ENCODE results near the gene YAF2. TPM values are rescaled to one million over a fixed set of nuclear protein-coding genes. Genes with fewer than 3 reads are reported as not detected.

Gene YAF2
- total and polyA plus RNA-seq, 2 of the 13 experiments (the other 11 are each of a cell fraction or from before 2014, with no cell fraction given), result 8.4 to 11.7 TPM

DNA sequence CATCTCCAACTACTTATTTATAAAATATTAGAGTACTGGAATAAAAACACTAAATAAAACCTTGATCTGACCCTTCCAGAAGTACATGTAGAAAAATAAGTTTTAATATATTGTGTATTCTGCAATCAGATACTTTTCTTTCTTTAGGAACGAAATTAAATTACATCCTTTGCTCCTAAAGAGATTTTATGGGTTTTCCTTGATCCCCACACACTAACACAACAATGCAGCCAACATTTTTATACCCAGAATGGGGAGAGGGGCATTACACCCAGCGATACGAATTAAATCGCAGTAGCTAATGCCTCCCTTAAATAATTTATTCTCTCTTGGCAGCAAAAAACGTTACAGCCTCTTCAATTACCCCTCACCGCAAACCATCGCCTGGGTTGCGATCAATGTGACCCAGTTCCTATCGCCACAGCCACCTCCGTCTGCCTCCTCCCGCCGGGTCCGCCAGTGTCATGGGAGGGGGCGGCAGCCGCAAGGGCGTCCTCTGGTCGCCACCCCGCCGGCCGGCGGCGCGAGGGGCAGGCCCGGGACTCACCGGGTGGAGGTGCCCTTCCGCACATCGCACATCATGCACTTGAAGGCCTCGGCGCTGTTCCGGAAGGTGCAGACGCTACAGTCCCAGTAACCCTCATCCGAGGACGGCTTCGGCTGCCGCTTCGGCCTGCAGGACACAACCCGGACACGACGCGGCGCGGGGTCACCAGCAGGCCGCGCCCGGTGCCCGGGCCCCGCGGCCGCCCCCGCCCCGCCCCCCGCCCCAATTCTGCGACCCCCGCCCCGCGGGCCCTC lies 796 bp downstream of the YAF2 start (continued):
- TF ChIP-seq ZNF713 (CRISPR knock-in tag; IDR thresholded peaks at IDR 0.05), result no peak
- no peak for TF ChIP-seq FIP1L1 (IDR thresholded peaks at IDR 0.05; ENCODE audit: borderline replicate concordance, insufficient read depth, low read depth, low read length)
- no peak for TF ChIP-seq FOXK2 (IDR thresholded peaks at IDR 0.05)
- TF ChIP-seq, protein P1, sequence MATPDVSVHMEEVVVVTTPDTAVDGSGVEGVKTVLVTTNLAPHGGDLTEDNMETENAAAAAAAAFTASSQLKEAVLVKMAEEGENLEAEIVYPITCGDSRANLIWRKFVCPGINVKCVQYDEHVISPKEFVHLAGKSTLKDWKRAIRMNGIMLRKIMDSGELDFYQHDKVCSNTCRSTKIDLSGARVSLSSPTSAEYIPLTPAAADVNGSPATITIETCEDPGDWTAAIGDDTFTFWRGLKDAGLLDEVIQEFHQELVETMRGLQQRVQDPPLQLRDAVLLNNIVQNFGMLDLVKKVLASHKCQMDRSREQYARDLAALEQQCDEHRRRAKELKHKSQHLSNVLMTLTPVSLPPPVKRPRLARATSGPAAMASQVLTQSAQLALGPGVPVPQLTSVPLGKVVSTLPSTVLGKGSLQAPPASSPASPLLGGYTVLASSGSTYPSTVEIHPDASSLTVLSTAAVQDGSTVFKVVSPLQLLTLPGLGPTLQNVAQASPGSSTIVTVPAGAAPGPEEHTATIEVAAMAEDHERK (CRISPR knock-in tag; IDR thresholded peaks at IDR 0.05; ENCODE audit: low read depth), result no peak
- TF ChIP-seq, protein P2, sequence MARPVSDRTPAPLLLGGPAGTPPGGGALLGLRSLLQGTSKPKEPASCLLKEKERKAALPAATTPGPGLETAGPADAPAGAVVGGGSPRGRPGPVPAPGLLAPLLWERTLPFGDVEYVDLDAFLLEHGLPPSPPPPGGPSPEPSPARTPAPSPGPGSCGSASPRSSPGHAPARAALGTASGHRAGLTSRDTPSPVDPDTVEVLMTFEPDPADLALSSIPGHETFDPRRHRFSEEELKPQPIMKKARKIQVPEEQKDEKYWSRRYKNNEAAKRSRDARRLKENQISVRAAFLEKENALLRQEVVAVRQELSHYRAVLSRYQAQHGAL (CRISPR knock-in tag; IDR thresholded peaks at IDR 0.05; ENCODE audit: not compliant biosample characterization), result no peak
- TF ChIP-seq ZMYM3 (CRISPR knock-in tag; IDR thresholded peaks at IDR 0.05), result peak; percentile 73; the same call in 1 of the 2 replicates
- TF ChIP-seq CEBPG (CRISPR knock-in tag; IDR thresholded peaks at IDR 0.05), result no peak
- TF ChIP-seq, protein P3, sequence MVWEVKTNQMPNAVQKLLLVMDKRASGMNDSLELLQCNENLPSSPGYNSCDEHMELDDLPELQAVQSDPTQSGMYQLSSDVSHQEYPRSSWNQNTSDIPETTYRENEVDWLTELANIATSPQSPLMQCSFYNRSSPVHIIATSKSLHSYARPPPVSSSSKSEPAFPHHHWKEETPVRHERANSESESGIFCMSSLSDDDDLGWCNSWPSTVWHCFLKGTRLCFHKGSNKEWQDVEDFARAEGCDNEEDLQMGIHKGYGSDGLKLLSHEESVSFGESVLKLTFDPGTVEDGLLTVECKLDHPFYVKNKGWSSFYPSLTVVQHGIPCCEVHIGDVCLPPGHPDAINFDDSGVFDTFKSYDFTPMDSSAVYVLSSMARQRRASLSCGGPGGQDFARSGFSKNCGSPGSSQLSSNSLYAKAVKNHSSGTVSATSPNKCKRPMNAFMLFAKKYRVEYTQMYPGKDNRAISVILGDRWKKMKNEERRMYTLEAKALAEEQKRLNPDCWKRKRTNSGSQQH (CRISPR knock-in tag; IDR thresholded peaks at IDR 0.05; ENCODE audit: low read depth), result 0 out of 2 replicates have a peak, but pooled peaks have one; percentile 46
- TF ChIP-seq ATF7 (IDR thresholded peaks at IDR 0.05), result no peak
- no peak for TF ChIP-seq ATF7 (CRISPR knock-in tag; IDR thresholded peaks at IDR 0.05)
- peak; percentile 71 for TF ChIP-seq HDAC2 (CRISPR knock-in tag; IDR thresholded peaks at IDR 0.05)
- TF ChIP-seq, protein P4, sequence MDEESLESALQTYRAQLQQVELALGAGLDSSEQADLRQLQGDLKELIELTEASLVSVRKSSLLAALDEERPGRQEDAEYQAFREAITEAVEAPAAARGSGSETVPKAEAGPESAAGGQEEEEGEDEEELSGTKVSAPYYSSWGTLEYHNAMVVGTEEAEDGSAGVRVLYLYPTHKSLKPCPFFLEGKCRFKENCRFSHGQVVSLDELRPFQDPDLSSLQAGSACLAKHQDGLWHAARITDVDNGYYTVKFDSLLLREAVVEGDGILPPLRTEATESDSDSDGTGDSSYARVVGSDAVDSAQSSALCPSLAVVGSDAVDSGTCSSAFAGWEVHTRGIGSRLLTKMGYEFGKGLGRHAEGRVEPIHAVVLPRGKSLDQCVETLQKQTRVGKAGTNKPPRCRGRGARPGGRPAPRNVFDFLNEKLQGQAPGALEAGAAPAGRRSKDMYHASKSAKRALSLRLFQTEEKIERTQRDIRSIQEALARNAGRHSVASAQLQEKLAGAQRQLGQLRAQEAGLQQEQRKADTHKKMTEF (CRISPR knock-in tag; IDR thresholded peaks at IDR 0.05), result peak; percentile 63; the same call in 1 of the 2 replicates
- no peak for TF ChIP-seq MEIS2 (CRISPR knock-in tag; IDR thresholded peaks at IDR 0.05)
- no peak for TF ChIP-seq ZNF468 (CRISPR knock-in tag; IDR thresholded peaks at IDR 0.05)
- no peak for TF ChIP-seq FLYWCH1 (CRISPR knock-in tag; IDR thresholded peaks at IDR 0.05)
- TF ChIP-seq, protein P5, sequence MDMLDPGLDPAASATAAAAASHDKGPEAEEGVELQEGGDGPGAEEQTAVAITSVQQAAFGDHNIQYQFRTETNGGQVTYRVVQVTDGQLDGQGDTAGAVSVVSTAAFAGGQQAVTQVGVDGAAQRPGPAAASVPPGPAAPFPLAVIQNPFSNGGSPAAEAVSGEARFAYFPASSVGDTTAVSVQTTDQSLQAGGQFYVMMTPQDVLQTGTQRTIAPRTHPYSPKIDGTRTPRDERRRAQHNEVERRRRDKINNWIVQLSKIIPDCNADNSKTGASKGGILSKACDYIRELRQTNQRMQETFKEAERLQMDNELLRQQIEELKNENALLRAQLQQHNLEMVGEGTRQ (IDR thresholded peaks at IDR 0.05; ENCODE audit: low read depth, low read length), result no peak
- TF ChIP-seq, protein P5 (CRISPR knock-in tag; IDR thresholded peaks at IDR 0.05; ENCODE audit: borderline replicate concordance), result no peak
- TF ChIP-seq DNMT3B (CRISPR knock-in tag; conservative IDR thresholded peaks at IDR 0.05), result peak; percentile 68; the same call in 1 of the 2 replicates
- no peak for TF ChIP-seq ZNF282 (IDR thresholded peaks at IDR 0.05; ENCODE audit: partially characterized antibody)
- TF ChIP-seq, protein P6, sequence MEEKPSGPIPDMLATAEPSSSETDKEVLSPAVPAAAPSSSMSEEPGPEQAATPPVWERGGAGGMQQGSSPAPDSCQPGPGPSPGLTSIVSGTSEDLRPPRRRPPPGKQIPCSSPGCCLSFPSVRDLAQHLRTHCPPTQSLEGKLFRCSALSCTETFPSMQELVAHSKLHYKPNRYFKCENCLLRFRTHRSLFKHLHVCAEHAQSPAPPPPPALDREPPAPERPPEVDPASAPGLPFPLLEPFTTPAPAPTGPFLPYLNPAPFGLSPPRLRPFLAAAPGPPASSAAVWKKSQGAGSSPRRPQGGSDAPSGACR (CRISPR knock-in tag; IDR thresholded peaks at IDR 0.05), result no peak
- no peak for TF ChIP-seq ZNF550 (CRISPR knock-in tag; IDR thresholded peaks at IDR 0.05; ENCODE audit: borderline replicate concordance)
- no peak for TF ChIP-seq ZNF724P (CRISPR knock-in tag; IDR thresholded peaks at IDR 0.05; ENCODE audit: borderline replicate concordance)

Measured in HepG2 (cell line).